Kasumi-1 (cell line): Measurements from ENCODE around the gene SMIM10.
"Not testable (repeated sequence)": the region's sequence is repeated elsewhere in the genome, so short reads cannot be mapped to it uniquely, and the experiment has no call there.

Experiments used
- DNase-seq, 2 experiments: peaks; one replicate each; lab custom pipeline; 2025; lab: John Stamatoyannopoulos, UW

Gene SMIM10

DNA sequence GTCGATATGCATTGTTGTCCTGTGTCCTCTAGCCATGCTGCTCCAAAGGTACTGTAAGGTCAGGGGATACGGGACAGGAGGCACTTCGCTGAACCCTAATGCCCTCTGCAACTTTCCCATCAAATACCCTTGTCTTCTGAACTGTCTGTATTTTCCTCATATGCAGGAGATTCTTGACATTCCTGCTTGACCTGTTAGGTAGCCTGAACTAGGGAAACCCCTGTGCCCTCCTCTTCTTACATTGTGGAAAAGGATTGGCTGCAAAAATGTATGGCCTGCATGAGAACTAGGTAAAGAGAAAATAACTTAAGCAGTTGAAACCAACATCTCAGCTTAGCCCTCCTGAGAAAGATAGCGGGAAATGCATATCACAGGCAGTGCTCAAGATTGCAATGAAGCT is 20.1 kb downstream of the SMIM10 start:
- DNase-seq, result no peak

- no peak for DNase-seq
Observed at GRCh38 chrX:135015523-135016245, 24.9 kb downstream of the SMIM10 start.

- DNase-seq, result not testable (repeated sequence)
Observed at GRCh38 chrX:135019890-135020289, 29.1 kb downstream of the SMIM10 start.

- not testable (repeated sequence) for DNase-seq
Observed at GRCh38 chrX:135023791-135024190, 33.0 kb downstream of the SMIM10 start.

- DNase-seq, result no peak
Observed at GRCh38 chrX:135024526-135024925, 33.7 kb downstream of the SMIM10 start.

DNA sequence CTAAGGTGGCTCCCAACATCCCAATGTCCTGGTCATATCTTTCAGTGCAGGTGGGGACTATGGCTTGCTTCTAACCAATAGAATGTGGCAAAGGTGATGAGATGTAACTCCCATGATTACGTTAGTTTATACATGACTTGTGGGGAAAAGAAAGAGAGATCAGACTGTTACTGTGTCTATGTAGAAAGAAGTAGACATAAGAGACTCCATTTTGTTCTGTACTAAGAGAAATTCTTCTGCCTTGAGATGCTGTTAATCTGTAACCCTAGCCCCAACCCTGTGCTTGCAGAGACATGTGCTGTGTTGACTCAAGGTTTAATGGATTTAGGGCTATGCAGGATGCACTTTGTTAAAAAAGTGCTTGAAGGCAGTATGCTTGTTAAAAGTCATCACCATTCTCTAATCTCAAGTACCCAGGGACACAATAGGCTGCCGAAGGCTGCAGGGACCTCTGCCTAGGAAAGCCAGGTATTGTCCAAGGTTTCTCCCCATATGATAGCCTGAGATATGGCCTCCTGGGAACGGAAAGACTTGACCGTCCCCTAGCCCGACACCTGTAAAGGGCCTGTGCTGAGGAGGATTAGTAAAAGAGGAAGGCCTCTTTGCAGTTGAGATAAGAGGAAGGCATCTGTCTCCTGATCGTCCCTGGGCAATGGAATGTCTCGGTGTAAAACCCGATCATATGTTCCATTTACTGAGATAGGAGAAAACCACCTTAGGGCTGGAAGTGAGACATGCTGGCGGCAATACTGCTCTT is 39.6 kb downstream of the SMIM10 start:
- DNase-seq, result not testable (repeated sequence)

DNA sequence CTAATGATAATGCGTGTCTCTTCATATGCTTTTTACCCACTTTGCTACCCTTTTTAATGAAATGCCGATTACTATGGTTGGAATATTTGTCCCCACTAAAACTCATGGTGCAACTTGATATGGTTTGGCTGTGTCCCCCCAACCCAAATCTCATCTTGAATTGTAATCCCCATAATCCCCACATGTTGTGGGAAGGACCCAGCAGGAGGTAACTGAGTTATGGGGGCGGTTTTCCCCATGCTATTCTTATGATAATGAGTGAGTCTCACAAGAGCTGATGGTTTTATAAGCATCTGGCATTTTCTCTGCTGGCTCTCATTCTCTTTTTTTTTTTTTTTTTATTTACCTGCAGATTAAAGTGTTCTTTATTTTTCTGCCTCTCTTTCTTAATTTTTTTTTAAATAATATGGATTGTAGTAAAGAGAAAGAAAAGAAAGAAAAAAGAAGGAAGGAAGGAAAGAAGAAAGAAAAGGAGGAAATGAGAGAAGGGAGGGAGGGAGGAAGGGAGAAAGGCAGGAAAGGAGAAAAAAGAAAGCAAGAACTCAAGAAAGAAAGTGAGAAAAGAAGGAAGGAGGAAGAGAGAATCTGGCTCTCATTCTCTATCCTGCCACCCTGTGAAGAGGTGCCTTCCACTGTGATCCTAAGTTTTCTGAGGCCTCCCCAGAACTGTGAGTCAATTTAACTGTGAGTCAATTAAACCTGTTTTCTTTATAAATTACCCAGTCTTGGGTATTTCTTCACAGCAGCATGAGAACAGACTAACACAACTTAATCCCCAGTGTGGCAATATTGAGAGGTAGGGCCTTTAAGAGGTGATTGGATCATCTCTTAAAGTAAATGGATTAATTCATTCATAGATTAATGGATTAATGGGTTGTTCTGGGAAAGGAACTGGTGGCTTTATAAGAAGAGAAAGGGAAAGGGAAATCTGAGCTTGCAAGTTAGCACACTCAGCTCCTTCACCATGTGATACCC is 50.6 kb downstream of the SMIM10 start:
- not testable (repeated sequence) for DNase-seq
